Tibial artery (tissue), 4 donors: ENCODE results near the gene KAZN.
A peak's percentile ranks its signal among the peaks of the same experiment; 100 is the strongest.

Source experiments
- DNase-seq, 2 donors: peaks; one replicate each; pipeline ENCODE4 v3.0.0-alpha.2; 2019
- H3K27ac ChIP-seq, 2 donors: fragments of 200-600 bp; sonication (generic) in 1 of 2; 1 replicate in 1 of 2; 2 replicates in 1 of 2; pipeline ENCODE4 v1.5.1; 2018 to 2019; ENCODE audit warnings: mild to moderate bottlenecking in 1 of 2
- H3K27me3 ChIP-seq, 2 donors: fragments of 200-600 bp; sonication (generic) in 1 of 2; one replicate each; pipeline versions ENCODE4 v1.5.1 to v1.6.0; 2016 to 2019
- H3K36me3 ChIP-seq, 3 donors: fragments of 200-600 bp; sonication (generic) in 2 of 3; one replicate each; pipeline ENCODE4 v1.5.1; 2016 to 2019; ENCODE audit warnings: mild to moderate bottlenecking in 2 of 3
- H3K4me1 ChIP-seq, 4 donors: fragments of 200-600 bp; sonication (generic) in 2 of 4; 1 replicate in 3 of 4; 2 replicates in 1 of 4; pipeline ENCODE4 v1.5.1; 2016 to 2019
- H3K4me3 ChIP-seq, 2 donors: fragments of 200-600 bp; sonication (generic) in 1 of 2; 1 replicate in 1 of 2; 2 replicates in 1 of 2; pipeline ENCODE4 v1.5.1; 2018 to 2019; ENCODE audit warnings: mild to moderate bottlenecking in 2 of 2
- H3K9me3 ChIP-seq, 3 donors: fragments of 200-600 bp; sonication (generic) in 1 of 3; one replicate each; pipeline ENCODE4 v1.5.1; 2016 to 2019
- intact Hi-C: fragments of 100-400 bp; cut with DNase I; formaldehyde crosslinking; loops from one replicate; pipeline ENCODE4 v1.15.0; 2023; ENCODE audit warnings: low total_unique reads
- TF ChIP-seq, protein P1 (sequence below), 2 experiments: fragments of 200-600 bp in 1 of 2; fragments of 450-650 bp in 1 of 2; IDR thresholded peaks; one replicate each; pipeline ENCODE4 v1.5.1; 2017 to 2019; ENCODE audit warnings: antibody characterized with exemption in 2 of 2, mild to moderate bottlenecking in 1 of 2, moderate library complexity in 1 of 2

Gene KAZN

DNA sequence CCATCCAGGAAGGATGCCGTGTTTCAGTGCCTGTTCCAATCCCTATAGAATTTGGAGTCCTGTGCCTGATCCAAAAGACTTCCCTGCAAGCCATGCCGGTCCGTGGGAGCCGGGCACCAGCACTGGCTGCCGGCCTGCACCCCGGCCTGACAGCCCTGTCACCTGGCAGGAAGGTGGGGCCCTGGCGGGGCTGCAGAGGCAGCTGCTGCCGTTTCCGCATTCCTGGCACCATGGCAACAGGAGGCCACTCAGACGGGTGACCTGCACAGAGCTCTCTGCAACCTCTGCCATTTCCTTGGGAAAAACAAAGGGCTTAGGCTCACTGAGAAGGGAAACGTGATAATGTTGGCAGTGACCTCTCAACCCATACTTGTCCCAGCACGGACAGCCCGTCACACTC is 491.9 kb downstream of the KAZN start:
- Histone ChIP-seq H3K9me3 (no peaks in the 10 kb centered on the region), H3K4me3 (no peak overlapping the region), H3K4me1 (peaks cover 0 to 27% (median 17%) of the 10 kb centered on the region in 4 donors), H3K27me3 (no peaks in the 10 kb centered on the region), H3K27ac (peak overlapping the region in 1 of 2 donors; percentile 1), H3K36me3 (no peaks in the 10 kb centered on the region)
- TF ChIP-seq, protein P1, sequence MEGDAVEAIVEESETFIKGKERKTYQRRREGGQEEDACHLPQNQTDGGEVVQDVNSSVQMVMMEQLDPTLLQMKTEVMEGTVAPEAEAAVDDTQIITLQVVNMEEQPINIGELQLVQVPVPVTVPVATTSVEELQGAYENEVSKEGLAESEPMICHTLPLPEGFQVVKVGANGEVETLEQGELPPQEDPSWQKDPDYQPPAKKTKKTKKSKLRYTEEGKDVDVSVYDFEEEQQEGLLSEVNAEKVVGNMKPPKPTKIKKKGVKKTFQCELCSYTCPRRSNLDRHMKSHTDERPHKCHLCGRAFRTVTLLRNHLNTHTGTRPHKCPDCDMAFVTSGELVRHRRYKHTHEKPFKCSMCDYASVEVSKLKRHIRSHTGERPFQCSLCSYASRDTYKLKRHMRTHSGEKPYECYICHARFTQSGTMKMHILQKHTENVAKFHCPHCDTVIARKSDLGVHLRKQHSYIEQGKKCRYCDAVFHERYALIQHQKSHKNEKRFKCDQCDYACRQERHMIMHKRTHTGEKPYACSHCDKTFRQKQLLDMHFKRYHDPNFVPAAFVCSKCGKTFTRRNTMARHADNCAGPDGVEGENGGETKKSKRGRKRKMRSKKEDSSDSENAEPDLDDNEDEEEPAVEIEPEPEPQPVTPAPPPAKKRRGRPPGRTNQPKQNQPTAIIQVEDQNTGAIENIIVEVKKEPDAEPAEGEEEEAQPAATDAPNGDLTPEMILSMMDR (IDR thresholded peaks at IDR 0.05) = no peak
- no peak for DNase-seq
- intact Hi-C loops = loop anchor here (10.0 kb wide), 1 partner anchor 176 kb away; no protein-coding TSS in a partner anchor

GRCh38 chr1:15094056-15094455 is 495.6 kb downstream of the KAZN start:
- DNase-seq = no peak
- H3K27ac ChIP-seq = no peak overlapping the region
- no peaks in the 10 kb centered on the region for H3K27me3 ChIP-seq
- H3K4me1 ChIP-seq = peaks cover 0 to 17% (median 9%) of the 10 kb centered on the region in 4 donors
- no peaks in the 10 kb centered on the region for H3K36me3 ChIP-seq
- intact Hi-C loops = loop anchor here (10.0 kb wide), 1 partner anchor 179 kb away; no protein-coding TSS in a partner anchor
- TF ChIP-seq, protein P1 (IDR thresholded peaks at IDR 0.05) = no peak
- H3K9me3 ChIP-seq = no peaks in the 10 kb centered on the region
- no peak overlapping the region for H3K4me3 ChIP-seq

DNA sequence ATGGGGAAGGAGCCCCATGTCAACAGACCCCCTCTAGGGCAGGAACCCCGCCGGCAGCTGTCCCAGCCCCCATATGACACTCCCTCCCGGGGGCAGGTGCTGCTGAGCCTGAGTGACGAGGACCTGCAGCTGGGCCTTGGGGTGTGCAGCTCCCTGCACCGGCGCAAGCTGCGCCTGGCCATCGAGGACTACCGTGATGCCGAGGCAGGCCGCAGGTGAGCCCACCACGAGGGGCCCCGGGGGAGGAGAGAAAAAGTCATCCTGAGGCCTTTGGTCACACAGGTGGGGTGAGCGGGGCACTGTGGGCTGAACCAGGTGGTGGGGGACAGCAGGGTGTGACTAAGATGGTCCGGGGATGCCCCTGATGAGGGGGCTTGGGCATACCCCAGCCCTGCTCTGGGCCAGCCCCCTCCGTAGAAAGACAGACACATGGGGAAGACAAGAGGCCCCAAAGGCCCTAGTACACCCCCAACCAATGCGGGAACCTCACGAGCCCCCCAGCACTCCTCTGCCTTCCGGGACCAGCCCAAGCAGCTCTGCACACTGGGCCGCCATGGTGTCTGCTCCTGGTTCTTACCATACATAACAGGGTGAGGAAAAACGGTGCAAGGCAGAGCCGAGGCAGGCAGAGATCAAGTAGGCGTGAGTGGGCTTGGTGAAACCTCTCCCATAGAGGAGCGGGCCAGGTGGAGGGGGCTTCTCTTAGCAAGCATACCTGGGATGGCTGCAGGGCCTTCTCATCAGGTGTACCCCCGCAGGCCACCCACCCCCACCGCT is 496.4 kb downstream of the KAZN start:
- TF ChIP-seq, protein P1 (IDR thresholded peaks at IDR 0.05) = no peak
- no peak overlapping the region for H3K4me3 ChIP-seq
- H3K4me1 ChIP-seq = peaks cover 0 to 8% (median 3%) of the 10 kb centered on the region in 4 donors
- no peak overlapping the region for H3K27ac ChIP-seq
- H3K27me3 ChIP-seq = no peaks in the 10 kb centered on the region
- intact Hi-C loops = loop anchor here (5.0 to 10.0 kb wide), 2 partner anchors 33 to 180 kb away; no protein-coding TSS in a partner anchor
- H3K9me3 ChIP-seq = no peaks in the 10 kb centered on the region
- no peaks in the 10 kb centered on the region for H3K36me3 ChIP-seq
- no peak for DNase-seq

DNA sequence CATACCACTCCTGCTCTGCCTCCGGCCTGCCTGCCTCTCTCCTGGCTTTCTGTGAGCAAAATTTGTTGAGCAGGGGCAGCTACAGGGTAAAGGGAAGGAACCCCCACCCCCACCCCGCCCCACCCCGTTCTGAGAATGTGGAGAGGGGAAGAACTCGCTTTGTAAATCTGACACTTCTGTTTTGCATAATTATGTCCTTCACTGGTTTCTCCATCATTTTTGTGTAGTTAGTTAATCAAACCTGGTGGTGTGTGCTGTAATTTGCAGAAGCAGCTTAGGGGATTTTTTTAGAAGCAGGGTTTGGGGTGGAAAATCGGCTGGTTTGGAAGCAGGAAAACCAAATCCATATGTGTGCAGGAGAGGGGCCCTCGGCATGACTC is 497.0 kb downstream of the KAZN start:
- intact Hi-C loops = loop anchor here (5.0 to 10.0 kb wide), 2 partner anchors 33 to 181 kb away; no protein-coding TSS in a partner anchor
- TF ChIP-seq, protein P1 (IDR thresholded peaks at IDR 0.05) = no peak
- Histone ChIP-seq H3K9me3 (no peaks in the 10 kb centered on the region), H3K4me1 (peaks cover 0 to 2% (median 1%) of the 10 kb centered on the region in 4 donors), H3K27me3 (no peaks in the 10 kb centered on the region), H3K27ac (no peak overlapping the region), H3K36me3 (no peaks in the 10 kb centered on the region), H3K4me3 (no peak overlapping the region)
- DNase-seq = no peak

DNA sequence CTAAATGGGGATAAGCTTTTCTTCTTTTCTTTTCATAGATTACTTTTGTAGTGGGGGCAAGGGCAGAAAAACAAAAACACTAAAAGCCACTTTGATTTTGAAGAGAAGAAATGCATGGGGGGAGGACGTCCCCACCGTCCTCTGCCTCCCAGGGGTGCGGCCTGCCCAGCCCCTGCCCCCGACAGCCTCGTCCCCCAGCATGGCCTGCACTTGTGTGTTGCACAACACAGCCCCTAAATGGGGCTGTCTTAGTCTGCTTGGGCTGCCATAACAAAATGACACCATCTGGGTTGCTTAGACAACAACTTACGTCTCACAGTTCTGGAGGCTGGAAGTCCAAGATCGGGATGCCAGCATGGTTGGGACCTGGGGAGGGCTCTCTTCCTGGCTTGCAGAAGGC is 497.8 kb downstream of the KAZN start:
- Histone ChIP-seq H3K4me1 (no peaks in the 10 kb centered on the region), H3K27ac (no peak overlapping the region), H3K4me3 (no peak overlapping the region), H3K9me3 (no peaks in the 10 kb centered on the region), H3K36me3 (no peaks in the 10 kb centered on the region), H3K27me3 (peaks cover 0 to 5% of the 10 kb centered on the region in 2 donors)
- intact Hi-C loops = loop anchor here (5.0 to 10.0 kb wide), 2 partner anchors 34 to 181 kb away; no protein-coding TSS in a partner anchor
- TF ChIP-seq, protein P1 (IDR thresholded peaks at IDR 0.05) = no peak
- DNase-seq = no peak
